Thyroid gland (tissue), 4 donors: ENCODE results near the gene MYO9B.

Experiments used
- POLR2A ChIP-seq, 2 donors: fragments of 450-650 bp; IDR thresholded peaks; one replicate each; pipeline ENCODE4 v1.6.1; 2017; ENCODE audit warnings: antibody characterized with exemption in 2 of 2, mild to moderate bottlenecking in 2 of 2, moderate library complexity in 1 of 2
- TF ChIP-seq, protein P1 (sequence below), 6 experiments: fragments of 200-600 bp in 3 of 6; fragments of 450-650 bp in 3 of 6; sonication (generic) in 3 of 6; IDR thresholded peaks; one replicate each; pipeline ENCODE4 v1.5.1; 2016 to 2019; ENCODE audit warnings: antibody characterized with exemption in 6 of 6, mild to moderate bottlenecking in 2 of 6, inconsistent platforms in 1 of 6, moderate library complexity in 1 of 6

DNA sequence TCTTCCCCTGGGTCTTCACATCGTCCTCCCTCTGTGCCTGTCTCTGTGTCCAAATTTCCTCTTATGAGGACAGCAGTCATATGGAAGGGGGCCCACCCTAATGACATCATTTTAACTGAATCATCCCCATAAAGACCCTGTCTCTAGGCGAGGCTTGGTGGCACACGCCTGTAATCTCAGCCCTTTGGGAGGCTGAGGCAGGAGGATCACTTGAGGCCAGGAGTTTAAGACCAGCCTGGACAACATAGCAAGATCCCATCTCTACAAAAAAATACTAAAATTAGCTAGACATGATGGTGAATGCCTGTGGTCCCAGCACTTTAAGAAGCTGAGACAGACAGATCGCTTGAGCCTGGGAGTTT is 4.8 kb downstream of the MYO9B start:
- TF ChIP-seq, protein P1, sequence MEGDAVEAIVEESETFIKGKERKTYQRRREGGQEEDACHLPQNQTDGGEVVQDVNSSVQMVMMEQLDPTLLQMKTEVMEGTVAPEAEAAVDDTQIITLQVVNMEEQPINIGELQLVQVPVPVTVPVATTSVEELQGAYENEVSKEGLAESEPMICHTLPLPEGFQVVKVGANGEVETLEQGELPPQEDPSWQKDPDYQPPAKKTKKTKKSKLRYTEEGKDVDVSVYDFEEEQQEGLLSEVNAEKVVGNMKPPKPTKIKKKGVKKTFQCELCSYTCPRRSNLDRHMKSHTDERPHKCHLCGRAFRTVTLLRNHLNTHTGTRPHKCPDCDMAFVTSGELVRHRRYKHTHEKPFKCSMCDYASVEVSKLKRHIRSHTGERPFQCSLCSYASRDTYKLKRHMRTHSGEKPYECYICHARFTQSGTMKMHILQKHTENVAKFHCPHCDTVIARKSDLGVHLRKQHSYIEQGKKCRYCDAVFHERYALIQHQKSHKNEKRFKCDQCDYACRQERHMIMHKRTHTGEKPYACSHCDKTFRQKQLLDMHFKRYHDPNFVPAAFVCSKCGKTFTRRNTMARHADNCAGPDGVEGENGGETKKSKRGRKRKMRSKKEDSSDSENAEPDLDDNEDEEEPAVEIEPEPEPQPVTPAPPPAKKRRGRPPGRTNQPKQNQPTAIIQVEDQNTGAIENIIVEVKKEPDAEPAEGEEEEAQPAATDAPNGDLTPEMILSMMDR (IDR thresholded peaks at IDR 0.05), result no peak
- TF ChIP-seq POLR2A (IDR thresholded peaks at IDR 0.05), result no peak
